Muscle layer of colon (tissue), 2 donors: ENCODE measurements around the gene RALGPS1.

Source experiments
- H3K27ac ChIP-seq: one replicate; pipeline ENCODE4 v1.7.0; 2013; ENCODE audit warnings: low read depth, mild to moderate bottlenecking, low read length, moderate library complexity
- H3K27me3 ChIP-seq, 2 donors: one replicate each; pipeline ENCODE4 v1.7.0; 2013; ENCODE audit warnings: low read length in 2 of 2, mild to moderate bottlenecking in 2 of 2; ENCODE audit not compliant: insufficient read depth in 2 of 2, control insufficient read depth in 1 of 2
- H3K36me3 ChIP-seq: one replicate; pipeline ENCODE4 v1.7.0; 2013; ENCODE audit warnings: mild to moderate bottlenecking, low read length; ENCODE audit not compliant: insufficient read depth
- H3K4me1 ChIP-seq: one replicate; pipeline ENCODE4 v1.7.0; 2013; ENCODE audit warnings: mild to moderate bottlenecking, low read length; ENCODE audit not compliant: insufficient read depth
- H3K4me3 ChIP-seq, 2 donors: one replicate each; pipeline ENCODE4 v1.7.0; 2013; ENCODE audit warnings: low read length in 2 of 2, low read depth in 1 of 2, mild to moderate bottlenecking in 1 of 2, moderate library complexity in 1 of 2
- H3K9ac ChIP-seq: one replicate; pipeline ENCODE4 v1.7.0; 2013; ENCODE audit warnings: low read length
- H3K9me3 ChIP-seq: one replicate; pipeline ENCODE4 v1.7.0; 2013; ENCODE audit warnings: mild to moderate bottlenecking, low read length
- donor health status: abdominal sarcoma.
- donor health status: Adenocarcinoma of cecum.

Gene RALGPS1

GRCh38 chr9:127181595-127182190 lies 267.1 kb downstream of the RALGPS1 start:
- H3K4me3 ChIP-seq = no peak overlapping the region
- H3K4me1 ChIP-seq = peaks cover 46% of the 10 kb centered on the region
- H3K27me3 ChIP-seq = no peaks in the 10 kb centered on the region
- no peaks in the 10 kb centered on the region for H3K9me3 ChIP-seq
- no peaks in the 10 kb centered on the region for H3K36me3 ChIP-seq
- H3K9ac ChIP-seq = no peak overlapping the region
- H3K27ac ChIP-seq = no peak overlapping the region

GRCh38 chr9:127182901-127183746 lies 268.5 kb downstream of the RALGPS1 start:
- Histone ChIP-seq H3K27ac (no peak overlapping the region), H3K36me3 (no peaks in the 10 kb centered on the region), H3K4me1 (peaks cover 60% of the 10 kb centered on the region)

GRCh38 chr9:127183814-127184582 lies 269.4 kb downstream of the RALGPS1 start:
- Histone ChIP-seq H3K36me3 (no peaks in the 10 kb centered on the region), H3K9ac (no peak overlapping the region), H3K27me3 (no peaks in the 10 kb centered on the region), H3K4me3 (no peak overlapping the region), H3K4me1 (peaks cover 59% of the 10 kb centered on the region), H3K9me3 (no peaks in the 10 kb centered on the region), H3K27ac (peak overlapping the region; percentile 14)

More at GRCh38 chr9:127182901-127183746, 268.5 kb downstream of the RALGPS1 start:
- H3K9me3 ChIP-seq = no peaks in the 10 kb centered on the region
- H3K4me3 ChIP-seq = no peak overlapping the region
- H3K27me3 ChIP-seq = no peaks in the 10 kb centered on the region
- no peak overlapping the region for H3K9ac ChIP-seq

- peak overlapping the region; percentile 64 for H3K27ac ChIP-seq
- H3K9me3 ChIP-seq = no peaks in the 10 kb centered on the region
- H3K27me3 ChIP-seq = no peaks in the 10 kb centered on the region
- H3K9ac ChIP-seq = no peak overlapping the region
- peaks cover 53% of the 10 kb centered on the region for H3K4me1 ChIP-seq
- H3K36me3 ChIP-seq = no peaks in the 10 kb centered on the region
- H3K4me3 ChIP-seq = no peak overlapping the region
Observed at GRCh38 chr9:127184641-127185040, 270.1 kb downstream of the RALGPS1 start.

- peak overlapping the region; percentile 64 for H3K27ac ChIP-seq
- no peak overlapping the region for H3K4me3 ChIP-seq
- H3K27me3 ChIP-seq = no peaks in the 10 kb centered on the region
- no peak overlapping the region for H3K9ac ChIP-seq
- H3K4me1 ChIP-seq = peaks cover 48% of the 10 kb centered on the region
- no peaks in the 10 kb centered on the region for H3K9me3 ChIP-seq
- no peaks in the 10 kb centered on the region for H3K36me3 ChIP-seq
Observed at GRCh38 chr9:127185181-127185580, 270.6 kb downstream of the RALGPS1 start.

GRCh38 chr9:127185931-127186781 lies 271.6 kb downstream of the RALGPS1 start:
- Histone ChIP-seq H3K4me1 (peaks cover 48% of the 10 kb centered on the region), H3K27me3 (no peaks in the 10 kb centered on the region), H3K9ac (no peak overlapping the region), H3K9me3 (no peaks in the 10 kb centered on the region), H3K4me3 (peak overlapping the region in 1 of 2 donors; percentile 3), H3K36me3 (no peaks in the 10 kb centered on the region), H3K27ac (peak overlapping the region; percentile 64)

GRCh38 chr9:127186806-127187205 lies 272.2 kb downstream of the RALGPS1 start:
- peak overlapping the region in 1 of 2 donors; percentile 3 for H3K4me3 ChIP-seq
- no peaks in the 10 kb centered on the region for H3K36me3 ChIP-seq
- no peaks in the 10 kb centered on the region for H3K9me3 ChIP-seq
- H3K27me3 ChIP-seq = no peaks in the 10 kb centered on the region
- H3K27ac ChIP-seq = peak overlapping the region; percentile 64
- H3K9ac ChIP-seq = no peak overlapping the region
- peaks cover 48% of the 10 kb centered on the region for H3K4me1 ChIP-seq

GRCh38 chr9:127187231-127187956 lies 272.8 kb downstream of the RALGPS1 start:
- no peak overlapping the region for H3K9ac ChIP-seq
- no peaks in the 10 kb centered on the region for H3K36me3 ChIP-seq
- peak overlapping the region; percentile 64 for H3K27ac ChIP-seq
- peak overlapping the region in 1 of 2 donors; percentile 3 for H3K4me3 ChIP-seq
- H3K9me3 ChIP-seq = no peaks in the 10 kb centered on the region
- peaks cover 48% of the 10 kb centered on the region for H3K4me1 ChIP-seq
- no peaks in the 10 kb centered on the region for H3K27me3 ChIP-seq

GRCh38 chr9:127188396-127188795 lies 273.8 kb downstream of the RALGPS1 start:
- Histone ChIP-seq H3K27me3 (no peaks in the 10 kb centered on the region), H3K27ac (no peak overlapping the region), H3K9me3 (no peaks in the 10 kb centered on the region), H3K4me1 (peaks cover 48% of the 10 kb centered on the region), H3K36me3 (no peaks in the 10 kb centered on the region), H3K4me3 (no peak overlapping the region), H3K9ac (no peak overlapping the region)

- H3K27ac ChIP-seq = no peak overlapping the region
- no peaks in the 10 kb centered on the region for H3K27me3 ChIP-seq
- H3K4me1 ChIP-seq = peaks cover 39% of the 10 kb centered on the region
- H3K4me3 ChIP-seq = no peak overlapping the region
- H3K9ac ChIP-seq = no peak overlapping the region
- no peaks in the 10 kb centered on the region for H3K9me3 ChIP-seq
- H3K36me3 ChIP-seq = no peaks in the 10 kb centered on the region
Observed at GRCh38 chr9:127189628-127190027, 275.0 kb downstream of the RALGPS1 start.
